ENCODE results near the gene LRRC8E. TPM values are rescaled to one million over a fixed set of nuclear protein-coding genes. Genes with fewer than 3 reads are reported as not detected.

Gene LRRC8E
- total RNA-seq, 1 experiment from 2014 or later, result 3.0 TPM

DNA sequence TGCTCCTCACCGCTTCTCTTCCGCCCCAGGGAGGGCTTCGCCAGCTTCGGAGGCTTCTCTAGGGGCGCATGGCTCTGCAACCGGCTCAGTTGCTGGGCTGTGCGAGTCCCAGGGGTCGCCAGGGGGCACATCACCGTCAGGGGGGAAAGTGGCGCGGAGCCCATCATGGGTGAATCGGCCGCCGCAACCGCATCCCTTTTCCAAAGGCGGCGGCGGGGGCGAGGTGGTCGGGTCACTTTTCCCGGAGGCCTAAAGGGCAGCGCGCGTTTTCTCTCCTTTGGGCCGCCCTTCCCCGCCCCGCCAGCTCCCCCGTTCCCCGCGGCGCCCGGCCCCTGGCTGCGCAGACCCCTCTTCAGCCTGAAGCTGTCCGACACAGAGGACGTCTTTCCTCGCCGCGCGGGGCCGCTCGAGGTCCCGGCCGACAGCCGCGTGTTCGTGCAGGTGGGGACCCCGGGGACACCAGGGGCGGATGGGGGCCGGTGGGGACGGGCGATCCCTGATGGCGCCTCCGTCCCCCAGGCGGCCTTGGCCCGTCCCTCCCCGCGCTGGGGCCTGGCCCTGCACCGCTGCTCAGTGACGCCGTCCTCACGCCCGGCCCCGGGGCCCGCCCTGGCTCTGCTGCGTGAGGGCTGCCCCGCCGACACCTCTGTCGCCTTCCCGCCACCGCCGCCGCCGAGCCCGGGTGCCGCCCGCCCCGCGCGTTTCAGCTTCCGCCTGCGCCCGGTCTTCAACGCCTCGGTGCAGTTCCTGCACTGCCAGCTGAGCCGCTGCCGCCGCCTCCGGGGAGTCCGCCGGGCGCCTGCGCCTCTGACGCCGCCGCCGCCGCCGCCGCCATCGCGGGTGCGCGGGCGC lies 28.0 kb downstream of the LRRC8E start (continued):
- TF ChIP-seq MAX (CRISPR knock-in tag; IDR thresholded peaks at IDR 0.05) (peak; percentile 17; the same call in 1 of the 2 replicates), FOXP1 (CRISPR knock-in tag; IDR thresholded peaks at IDR 0.05; ENCODE audit: borderline replicate concordance) (0 out of 2 replicates have a peak, but pooled peaks have one; percentile 2), GTF2I (CRISPR knock-in tag; conservative IDR thresholded peaks at IDR 0.05) (no peak), TEAD1 (CRISPR knock-in tag; IDR thresholded peaks at IDR 0.05) (0 out of 2 replicates have a peak, but pooled peaks have one; percentile 27)
- TF ChIP-seq, protein P1, sequence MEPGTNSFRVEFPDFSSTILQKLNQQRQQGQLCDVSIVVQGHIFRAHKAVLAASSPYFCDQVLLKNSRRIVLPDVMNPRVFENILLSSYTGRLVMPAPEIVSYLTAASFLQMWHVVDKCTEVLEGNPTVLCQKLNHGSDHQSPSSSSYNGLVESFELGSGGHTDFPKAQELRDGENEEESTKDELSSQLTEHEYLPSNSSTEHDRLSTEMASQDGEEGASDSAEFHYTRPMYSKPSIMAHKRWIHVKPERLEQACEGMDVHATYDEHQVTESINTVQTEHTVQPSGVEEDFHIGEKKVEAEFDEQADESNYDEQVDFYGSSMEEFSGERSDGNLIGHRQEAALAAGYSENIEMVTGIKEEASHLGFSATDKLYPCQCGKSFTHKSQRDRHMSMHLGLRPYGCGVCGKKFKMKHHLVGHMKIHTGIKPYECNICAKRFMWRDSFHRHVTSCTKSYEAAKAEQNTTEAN (CRISPR knock-in tag; IDR thresholded peaks at IDR 0.05), result 0 out of 2 replicates have a peak, but pooled peaks have one; percentile 24

DNA sequence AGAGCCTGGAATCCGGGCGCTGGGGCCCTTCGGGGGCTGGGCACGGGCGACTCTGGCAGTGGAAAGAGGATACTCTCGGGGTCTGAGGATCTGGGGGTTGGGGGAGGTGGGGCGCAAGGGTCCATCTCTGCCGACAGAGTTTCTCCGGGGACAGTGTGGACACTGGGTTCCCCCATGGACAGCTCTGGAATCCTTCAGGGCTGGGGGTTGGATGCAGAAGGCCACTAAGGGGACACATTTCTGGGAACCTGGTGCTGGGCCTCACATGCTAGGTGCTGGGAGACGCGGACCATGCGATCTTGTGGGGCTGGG lies 28.6 kb downstream of the LRRC8E start:
- no peak overlapping the region for H3K27ac Mint-ChIP-seq
- peaks cover 57% of the 10 kb centered on the region for H3K27me3 Mint-ChIP-seq (ENCODE audit: low read depth)
- no peak for DNase-seq (ENCODE audit: low spot score)
- CTCF ChIA-PET, result interaction anchor here (0.5 to 7.2 kb wide), 16 partner anchors 9 to 236 kb away, joined by 3 to 70 read pairs (median 7); partner anchors contain the start of genes EVI5L, LRRC8E, MAP2K7 and TRAPPC5
- peaks cover 3% of the 10 kb centered on the region for H3K36me3 Mint-ChIP-seq
- TF ChIP-seq CREM (CRISPR knock-in tag; IDR thresholded peaks at IDR 0.05), result 0 out of 2 replicates have a peak, but pooled peaks have one; percentile 10
- no peak for TF ChIP-seq MAX (CRISPR knock-in tag; IDR thresholded peaks at IDR 0.05)
- H3K4me1 Mint-ChIP-seq, result peaks cover 8% of the 10 kb centered on the region
- H3K9me3 Mint-ChIP-seq, result no peaks in the 10 kb centered on the region
- H3K4me3 Mint-ChIP-seq, result peak overlapping the region; percentile 77
- no peak for ATAC-seq
- POLR2A ChIA-PET, result interaction anchor here (1.5 kb wide), 1 partner anchor 9 kb away, joined by 4 read pairs; no protein-coding TSS in a partner anchor

GRCh38 chr19:7917267-7918061 lies 29.2 kb downstream of the LRRC8E start:
- POLR2A ChIA-PET, result interaction anchor here (1.0 to 1.5 kb wide), 3 partner anchors 9 to 55 kb away, joined by 4 to 6 read pairs (median 4); no protein-coding TSS in a partner anchor
- peaks cover 8% of the 10 kb centered on the region for H3K4me1 Mint-ChIP-seq

More at GRCh38 chr19:7917267-7918061, 29.2 kb downstream of the LRRC8E start:
- Mint-ChIP-seq H3K27ac (no peak overlapping the region), H3K36me3 (no peaks in the 10 kb centered on the region), H3K9me3 (no peaks in the 10 kb centered on the region), H3K4me3 (peak overlapping the region; percentile 77), H3K27me3 (ENCODE audit: low read depth) (peaks cover 57% of the 10 kb centered on the region)
- ATAC-seq (peak; percentile 14), DNase-seq (ENCODE audit: low spot score) (peak; percentile 77)
- CTCF ChIA-PET, result interaction anchor here (0.6 to 7.2 kb wide), 30 partner anchors 9 to 237 kb away, joined by 3 to 70 read pairs (median 4); partner anchors contain the start of genes EVI5L, LRRC8E, MAP2K7 and PRR36
- TF ChIP-seq, protein P2, sequence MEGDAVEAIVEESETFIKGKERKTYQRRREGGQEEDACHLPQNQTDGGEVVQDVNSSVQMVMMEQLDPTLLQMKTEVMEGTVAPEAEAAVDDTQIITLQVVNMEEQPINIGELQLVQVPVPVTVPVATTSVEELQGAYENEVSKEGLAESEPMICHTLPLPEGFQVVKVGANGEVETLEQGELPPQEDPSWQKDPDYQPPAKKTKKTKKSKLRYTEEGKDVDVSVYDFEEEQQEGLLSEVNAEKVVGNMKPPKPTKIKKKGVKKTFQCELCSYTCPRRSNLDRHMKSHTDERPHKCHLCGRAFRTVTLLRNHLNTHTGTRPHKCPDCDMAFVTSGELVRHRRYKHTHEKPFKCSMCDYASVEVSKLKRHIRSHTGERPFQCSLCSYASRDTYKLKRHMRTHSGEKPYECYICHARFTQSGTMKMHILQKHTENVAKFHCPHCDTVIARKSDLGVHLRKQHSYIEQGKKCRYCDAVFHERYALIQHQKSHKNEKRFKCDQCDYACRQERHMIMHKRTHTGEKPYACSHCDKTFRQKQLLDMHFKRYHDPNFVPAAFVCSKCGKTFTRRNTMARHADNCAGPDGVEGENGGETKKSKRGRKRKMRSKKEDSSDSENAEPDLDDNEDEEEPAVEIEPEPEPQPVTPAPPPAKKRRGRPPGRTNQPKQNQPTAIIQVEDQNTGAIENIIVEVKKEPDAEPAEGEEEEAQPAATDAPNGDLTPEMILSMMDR (IDR thresholded peaks at IDR 0.05), result 0 out of 2 replicates have a peak, but pooled peaks have one; percentile 17
- TF ChIP-seq, protein P3, sequence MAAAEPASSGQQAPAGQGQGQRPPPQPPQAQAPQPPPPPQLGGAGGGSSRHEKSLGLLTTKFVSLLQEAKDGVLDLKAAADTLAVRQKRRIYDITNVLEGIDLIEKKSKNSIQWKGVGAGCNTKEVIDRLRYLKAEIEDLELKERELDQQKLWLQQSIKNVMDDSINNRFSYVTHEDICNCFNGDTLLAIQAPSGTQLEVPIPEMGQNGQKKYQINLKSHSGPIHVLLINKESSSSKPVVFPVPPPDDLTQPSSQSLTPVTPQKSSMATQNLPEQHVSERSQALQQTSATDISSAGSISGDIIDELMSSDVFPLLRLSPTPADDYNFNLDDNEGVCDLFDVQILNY (CRISPR knock-in tag; IDR thresholded peaks at IDR 0.05), result 0 out of 2 replicates have a peak, but pooled peaks have one; percentile 32
- TF ChIP-seq MAX (CRISPR knock-in tag; IDR thresholded peaks at IDR 0.05), result peak; percentile 63; the same call in 1 of the 2 replicates
- TF ChIP-seq ZNF263 (CRISPR knock-in tag; IDR thresholded peaks at IDR 0.05; ENCODE audit: low read depth), result no peak
- 0 out of 2 replicates have a peak, but pooled peaks have one; percentile 25 for TF ChIP-seq NR3C1 (CRISPR knock-in tag; conservative IDR thresholded peaks at IDR 0.05; ENCODE audit: low read depth)
- peak; percentile 37; the same call in 1 of the 2 replicates for TF ChIP-seq ZNF423 (CRISPR knock-in tag; IDR thresholded peaks at IDR 0.05)
- 0 out of 2 replicates have a peak, but pooled peaks have one; percentile 17 for TF ChIP-seq TEAD1 (CRISPR knock-in tag; IDR thresholded peaks at IDR 0.05)
- 0 out of 2 replicates have a peak, but pooled peaks have one; percentile 23 for TF ChIP-seq KAT7 (CRISPR knock-in tag; IDR thresholded peaks at IDR 0.05; ENCODE audit: borderline replicate concordance)
- TF ChIP-seq SP1 (CRISPR knock-in tag; conservative IDR thresholded peaks at IDR 0.05), result peak; percentile 32; the same call in 1 of the 2 replicates
- no peak for TF ChIP-seq NR1H2 (CRISPR knock-in tag; IDR thresholded peaks at IDR 0.05)

All from WTC11 (cell line).